Panc1 (cell line): ENCODE data around the gene SH3PXD2B.

ENCODE experiments used
- TCF7L2 ChIP-seq: IDR thresholded peaks from 2 replicates; pipeline ENCODE4 v1.6.1; 2011; ENCODE audit warnings: mild to moderate bottlenecking, low read depth, low read length, inconsistent platforms
- TF ChIP-seq, protein P1 (sequence below): fragments of 450-650 bp; IDR thresholded peaks from 2 replicates; pipeline ENCODE4 v1.5.1; 2017; ENCODE audit warnings: mild to moderate bottlenecking
- TF ChIP-seq, protein P2 (sequence below), 2 experiments: IDR thresholded peaks; 2 replicates each; pipeline ENCODE4 v1.6.1; 2011 to 2012; ENCODE audit warnings: low read depth in 2 of 2, control low read depth in 1 of 2, low read length in 1 of 2, mild to moderate bottlenecking in 1 of 2, moderate library complexity in 1 of 2; ENCODE audit not compliant: insufficient read depth in 1 of 2

DNA sequence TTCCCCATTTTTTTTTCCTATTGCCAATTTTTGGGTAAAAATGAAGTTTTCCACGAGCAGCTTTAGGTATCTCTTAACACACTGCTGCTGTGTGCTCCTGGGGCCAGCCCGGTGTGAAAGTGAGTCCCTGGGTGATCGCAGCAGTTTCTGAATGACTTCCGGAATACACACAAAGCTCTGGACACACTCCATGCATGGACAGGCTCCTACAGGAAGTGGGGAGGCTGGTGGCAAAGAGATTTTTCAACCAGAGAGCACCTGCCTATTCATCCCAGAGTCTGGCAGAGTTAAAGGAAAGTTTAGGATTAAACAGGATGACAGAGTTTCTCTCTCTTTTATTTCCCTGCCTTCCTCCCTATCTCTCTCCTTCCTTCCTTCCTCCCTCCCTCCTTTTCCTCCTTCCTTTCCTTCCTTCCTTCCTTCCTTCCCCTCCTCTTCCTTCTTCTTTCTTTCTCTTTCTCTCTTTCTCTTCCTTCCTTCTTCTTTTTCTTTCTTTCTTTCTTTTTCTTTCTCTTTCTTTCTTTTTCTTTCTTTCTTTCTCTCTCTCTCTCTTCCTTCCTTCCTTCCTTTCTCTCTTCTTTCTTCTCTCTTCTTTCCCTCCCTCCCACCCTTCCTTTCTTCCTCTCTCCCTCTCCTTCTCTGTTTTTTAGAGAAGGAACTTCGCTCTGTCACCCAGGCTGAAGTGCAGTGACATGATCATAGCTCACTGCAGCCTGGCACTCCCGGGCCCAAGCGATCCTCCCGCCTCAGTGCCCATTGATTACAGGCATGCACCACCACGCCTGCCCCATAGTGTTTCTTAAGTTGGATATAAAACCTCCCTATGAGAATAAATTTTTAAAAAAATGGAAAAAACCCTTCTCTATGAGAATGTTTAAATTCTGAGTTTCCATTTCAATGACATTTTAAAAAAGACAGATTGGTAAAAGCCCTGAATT lies 132.0 kb downstream of the SH3PXD2B start:
- TF ChIP-seq, protein P1, sequence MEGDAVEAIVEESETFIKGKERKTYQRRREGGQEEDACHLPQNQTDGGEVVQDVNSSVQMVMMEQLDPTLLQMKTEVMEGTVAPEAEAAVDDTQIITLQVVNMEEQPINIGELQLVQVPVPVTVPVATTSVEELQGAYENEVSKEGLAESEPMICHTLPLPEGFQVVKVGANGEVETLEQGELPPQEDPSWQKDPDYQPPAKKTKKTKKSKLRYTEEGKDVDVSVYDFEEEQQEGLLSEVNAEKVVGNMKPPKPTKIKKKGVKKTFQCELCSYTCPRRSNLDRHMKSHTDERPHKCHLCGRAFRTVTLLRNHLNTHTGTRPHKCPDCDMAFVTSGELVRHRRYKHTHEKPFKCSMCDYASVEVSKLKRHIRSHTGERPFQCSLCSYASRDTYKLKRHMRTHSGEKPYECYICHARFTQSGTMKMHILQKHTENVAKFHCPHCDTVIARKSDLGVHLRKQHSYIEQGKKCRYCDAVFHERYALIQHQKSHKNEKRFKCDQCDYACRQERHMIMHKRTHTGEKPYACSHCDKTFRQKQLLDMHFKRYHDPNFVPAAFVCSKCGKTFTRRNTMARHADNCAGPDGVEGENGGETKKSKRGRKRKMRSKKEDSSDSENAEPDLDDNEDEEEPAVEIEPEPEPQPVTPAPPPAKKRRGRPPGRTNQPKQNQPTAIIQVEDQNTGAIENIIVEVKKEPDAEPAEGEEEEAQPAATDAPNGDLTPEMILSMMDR, result no peak
- TF ChIP-seq TCF7L2, result no peak
- TF ChIP-seq, protein P2, sequence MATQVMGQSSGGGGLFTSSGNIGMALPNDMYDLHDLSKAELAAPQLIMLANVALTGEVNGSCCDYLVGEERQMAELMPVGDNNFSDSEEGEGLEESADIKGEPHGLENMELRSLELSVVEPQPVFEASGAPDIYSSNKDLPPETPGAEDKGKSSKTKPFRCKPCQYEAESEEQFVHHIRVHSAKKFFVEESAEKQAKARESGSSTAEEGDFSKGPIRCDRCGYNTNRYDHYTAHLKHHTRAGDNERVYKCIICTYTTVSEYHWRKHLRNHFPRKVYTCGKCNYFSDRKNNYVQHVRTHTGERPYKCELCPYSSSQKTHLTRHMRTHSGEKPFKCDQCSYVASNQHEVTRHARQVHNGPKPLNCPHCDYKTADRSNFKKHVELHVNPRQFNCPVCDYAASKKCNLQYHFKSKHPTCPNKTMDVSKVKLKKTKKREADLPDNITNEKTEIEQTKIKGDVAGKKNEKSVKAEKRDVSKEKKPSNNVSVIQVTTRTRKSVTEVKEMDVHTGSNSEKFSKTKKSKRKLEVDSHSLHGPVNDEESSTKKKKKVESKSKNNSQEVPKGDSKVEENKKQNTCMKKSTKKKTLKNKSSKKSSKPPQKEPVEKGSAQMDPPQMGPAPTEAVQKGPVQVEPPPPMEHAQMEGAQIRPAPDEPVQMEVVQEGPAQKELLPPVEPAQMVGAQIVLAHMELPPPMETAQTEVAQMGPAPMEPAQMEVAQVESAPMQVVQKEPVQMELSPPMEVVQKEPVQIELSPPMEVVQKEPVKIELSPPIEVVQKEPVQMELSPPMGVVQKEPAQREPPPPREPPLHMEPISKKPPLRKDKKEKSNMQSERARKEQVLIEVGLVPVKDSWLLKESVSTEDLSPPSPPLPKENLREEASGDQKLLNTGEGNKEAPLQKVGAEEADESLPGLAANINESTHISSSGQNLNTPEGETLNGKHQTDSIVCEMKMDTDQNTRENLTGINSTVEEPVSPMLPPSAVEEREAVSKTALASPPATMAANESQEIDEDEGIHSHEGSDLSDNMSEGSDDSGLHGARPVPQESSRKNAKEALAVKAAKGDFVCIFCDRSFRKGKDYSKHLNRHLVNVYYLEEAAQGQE (IDR thresholded peaks at IDR 0.05; ENCODE audit: insufficient read depth in 1 of 2, low read depth in 2 of 2, low read length in 1 of 2), result no peak
